HG03139 (cell line): ENCODE measurements around the gene TMEM63A.
"Not testable (repeated sequence)": the region's sequence is repeated elsewhere in the genome, so short reads cannot be mapped to it uniquely, and the experiment has no call there.

Experiments
- ATAC-seq: cut with Tn5 transposase; IDR thresholded peaks from one replicate; pipeline ENCODE4 v1.9.1; 2021; ENCODE audit not compliant: unreplicated experiment

Gene TMEM63A

DNA sequence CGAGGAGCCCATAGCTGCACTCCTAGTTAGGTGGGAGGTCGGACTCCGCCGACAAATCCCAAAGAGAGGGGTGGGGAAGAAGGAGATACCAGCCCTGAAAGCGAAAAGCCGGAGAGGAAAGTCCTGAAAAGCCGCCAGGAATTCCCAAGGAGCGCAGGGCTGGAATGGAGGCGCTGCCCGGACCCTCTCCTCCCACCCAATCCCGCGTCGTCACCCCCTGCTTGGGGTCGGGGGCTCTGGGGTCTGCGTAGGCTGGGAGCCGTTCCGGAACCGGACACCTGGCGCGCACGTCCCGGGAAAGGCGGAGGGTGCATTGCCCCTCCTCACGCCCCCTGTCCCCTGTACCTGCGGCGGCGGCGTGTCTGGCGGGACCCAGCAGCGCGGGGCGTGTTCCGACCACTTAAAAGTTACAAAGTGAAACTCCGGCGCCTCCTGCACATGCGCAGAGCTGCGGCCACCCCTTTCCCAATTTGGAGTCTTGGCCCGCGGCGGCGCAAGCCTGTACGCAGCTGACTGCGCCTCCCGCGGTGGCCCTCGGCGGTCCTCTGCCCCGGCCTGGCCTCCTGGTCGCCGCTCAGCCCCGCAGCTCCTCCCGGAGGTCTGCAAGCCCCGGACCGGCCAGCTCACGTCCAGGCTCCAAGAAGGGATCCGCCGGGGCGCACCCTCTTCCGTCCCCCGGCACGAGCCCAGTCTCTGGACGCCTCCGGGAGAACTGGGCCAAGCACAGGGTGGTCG is at the start of gene TMEM63A:
Gene TMEM63A, minus strand, starts transcription at position 422 of the 735 bp plus-strand sequence. CDS start 4,800 bp downstream, outside the sequence.
- ATAC-seq: peak; percentile 53

DNA sequence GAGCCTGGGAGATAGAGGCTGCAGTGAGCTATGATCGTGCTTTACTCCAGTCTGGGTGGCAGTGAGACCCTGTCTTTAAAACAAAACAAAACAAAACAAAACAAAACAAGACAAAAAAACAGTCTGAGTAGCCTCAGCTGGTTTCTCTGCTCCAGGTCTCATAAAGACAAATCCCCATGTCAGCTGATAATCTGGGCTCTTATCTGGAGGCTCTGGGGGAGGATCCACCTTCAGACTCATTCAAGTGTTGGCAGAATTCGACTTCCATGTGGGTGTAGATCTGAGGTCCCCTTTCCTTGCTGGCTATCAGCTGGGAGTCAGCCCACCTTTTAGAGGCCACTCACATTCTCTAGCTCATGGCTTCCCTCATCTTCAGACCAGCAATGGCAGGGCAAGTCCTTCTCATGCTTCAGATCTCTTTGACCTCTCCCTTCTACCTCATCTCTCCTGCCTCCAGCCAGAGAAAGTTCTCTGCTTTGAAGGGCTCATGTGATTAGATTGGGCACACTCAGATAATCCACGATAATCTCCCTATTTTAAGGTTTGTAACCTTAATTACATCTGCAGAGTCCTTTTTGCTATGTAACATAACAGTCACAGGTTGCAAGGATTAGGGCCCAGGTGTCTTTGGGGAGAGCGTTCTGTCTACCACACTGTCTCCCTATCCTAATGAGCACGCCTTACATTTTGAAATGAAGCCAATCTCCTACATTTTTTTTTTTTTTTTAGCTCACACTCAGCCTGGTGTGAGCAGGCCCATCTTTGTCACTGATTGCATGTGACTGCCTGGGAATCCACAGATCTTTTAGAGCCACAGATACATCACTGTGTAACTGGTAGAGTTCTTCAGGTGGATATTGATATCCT is 49.3 kb upstream of the TMEM63A start:
- ATAC-seq: no peak

GRCh38 chr1:225930566-225930965 is 48.4 kb upstream of the TMEM63A start:
- ATAC-seq: no peak

- ATAC-seq: not testable (repeated sequence)
Measured at GRCh38 chr1:225929462-225929861, 47.3 kb upstream of the TMEM63A start.

- no peak for ATAC-seq
Measured at GRCh38 chr1:225928186-225929175, 46.3 kb upstream of the TMEM63A start.

DNA sequence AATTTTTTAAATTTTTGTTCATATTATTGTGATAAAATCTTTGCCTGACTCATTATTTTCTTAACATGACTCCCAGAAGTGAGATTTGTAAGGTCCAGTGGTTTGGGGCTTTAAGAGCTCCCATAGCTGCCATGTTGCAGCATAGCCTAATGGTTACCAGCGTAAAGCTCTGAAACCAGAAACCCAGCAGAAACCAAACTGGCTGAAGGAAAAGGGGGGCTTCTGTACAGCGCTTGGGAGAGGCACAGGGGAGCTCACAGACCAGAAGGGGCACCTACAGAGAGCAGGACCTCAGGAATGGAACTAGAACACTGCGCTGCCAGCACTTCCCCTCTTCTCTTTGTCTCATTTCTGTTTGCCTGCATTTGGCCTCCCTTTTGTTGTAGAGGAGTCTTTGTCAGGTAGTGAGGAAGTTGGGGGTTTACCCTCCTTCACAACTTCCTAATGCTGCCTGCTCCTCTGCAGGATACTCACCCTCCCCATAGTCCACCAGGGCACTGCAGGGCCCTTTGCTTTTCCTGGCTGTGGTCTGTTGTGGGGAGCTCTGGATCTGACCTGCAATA is 44.5 kb upstream of the TMEM63A start:
- ATAC-seq: no peak

GRCh38 chr1:225923692-225924555 is 41.7 kb upstream of the TMEM63A start, which contains the start of gene PYCR2:
Gene PYCR2, minus strand, starts transcription at chr1:225924250. Its CDS starts 140 bp downstream, at chr1:225924110.
- peak; percentile 96 for ATAC-seq

DNA sequence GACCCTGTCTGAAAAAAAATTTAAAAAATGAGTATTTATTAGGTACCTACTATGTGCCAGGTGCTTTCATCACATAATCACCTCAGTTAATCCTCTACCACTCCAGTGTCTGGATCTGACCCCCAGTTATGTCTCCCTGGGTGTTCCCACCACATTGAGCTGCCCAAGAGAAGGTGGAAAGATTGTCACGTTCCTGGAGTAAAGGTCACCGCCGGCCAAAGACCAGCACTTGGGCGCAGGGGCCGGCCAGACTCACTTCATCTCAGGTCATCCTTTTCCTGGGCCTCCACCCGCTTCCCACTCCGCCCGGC is 41.2 kb upstream of the TMEM63A start:
- no peak for ATAC-seq

DNA sequence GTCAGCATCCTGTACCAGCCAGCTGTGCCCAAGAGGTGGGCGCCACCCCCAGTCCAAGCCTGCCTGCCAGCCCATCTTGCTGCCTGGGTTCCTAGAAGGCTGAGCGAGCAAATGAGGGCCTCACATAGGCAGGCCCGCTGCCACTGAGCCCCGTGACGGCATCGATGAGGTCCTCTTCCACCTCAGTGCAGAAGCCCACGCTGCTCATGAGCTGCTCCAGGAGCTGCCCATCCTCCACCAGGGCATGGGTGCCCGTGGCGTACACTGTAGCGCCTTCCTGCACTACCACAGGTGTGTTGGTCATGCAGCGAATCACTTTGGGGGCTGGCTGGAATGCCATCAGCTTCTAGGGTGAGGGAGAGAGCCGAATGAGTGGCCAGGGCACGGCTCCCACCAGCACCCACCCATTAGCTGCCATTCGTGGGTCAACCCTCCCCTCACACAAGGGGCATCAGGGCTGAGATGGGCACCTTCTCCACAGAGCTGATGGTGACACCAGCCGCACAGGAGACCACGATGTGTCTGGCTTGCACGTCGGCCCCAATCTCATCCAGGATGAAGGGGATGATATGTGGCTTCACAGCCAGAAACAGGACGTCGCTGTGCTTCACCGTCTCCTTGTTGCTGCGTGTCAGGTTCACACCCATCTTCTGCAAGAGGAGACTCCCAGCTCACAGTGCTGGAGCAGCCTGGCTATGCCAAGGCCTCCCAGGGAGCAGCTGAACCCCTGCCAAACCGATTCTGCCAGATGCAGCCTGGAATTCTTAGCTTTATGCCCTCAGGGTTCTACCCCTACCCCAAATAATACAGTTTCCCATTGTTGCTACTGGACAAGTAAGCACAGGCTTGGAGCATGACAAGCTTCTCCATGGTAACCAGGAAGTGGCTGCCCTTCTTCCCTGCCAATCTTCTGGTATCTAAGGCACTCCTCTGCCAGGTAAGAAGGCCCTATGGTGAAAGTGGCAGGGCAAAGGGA is 39.8 kb upstream of the TMEM63A start:
- ATAC-seq: no peak

- no peak for ATAC-seq
Measured at GRCh38 chr1:225919906-225920305, 37.7 kb upstream of the TMEM63A start.

- ATAC-seq: no peak
Measured at GRCh38 chr1:225918280-225918679, 36.1 kb upstream of the TMEM63A start.

DNA sequence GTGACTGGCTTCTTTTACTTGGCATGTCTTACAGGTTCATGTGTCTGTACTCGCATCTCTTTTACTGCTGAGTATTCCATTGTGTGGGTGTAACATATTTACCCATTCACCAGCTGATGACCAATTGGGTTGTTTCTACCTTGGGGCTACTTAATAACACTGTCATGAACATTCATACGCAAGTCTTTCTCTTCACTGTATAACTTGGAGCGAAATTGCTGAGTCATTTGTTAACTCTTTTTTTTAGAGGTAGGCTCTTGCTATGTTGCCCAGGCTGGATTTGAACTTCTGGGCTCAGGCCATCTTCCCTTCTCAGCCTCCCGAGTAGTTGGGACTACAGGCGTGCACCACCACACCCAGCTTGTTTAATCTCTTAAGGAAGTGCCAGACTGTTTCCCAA is 35.4 kb upstream of the TMEM63A start:
- ATAC-seq: no peak

DNA sequence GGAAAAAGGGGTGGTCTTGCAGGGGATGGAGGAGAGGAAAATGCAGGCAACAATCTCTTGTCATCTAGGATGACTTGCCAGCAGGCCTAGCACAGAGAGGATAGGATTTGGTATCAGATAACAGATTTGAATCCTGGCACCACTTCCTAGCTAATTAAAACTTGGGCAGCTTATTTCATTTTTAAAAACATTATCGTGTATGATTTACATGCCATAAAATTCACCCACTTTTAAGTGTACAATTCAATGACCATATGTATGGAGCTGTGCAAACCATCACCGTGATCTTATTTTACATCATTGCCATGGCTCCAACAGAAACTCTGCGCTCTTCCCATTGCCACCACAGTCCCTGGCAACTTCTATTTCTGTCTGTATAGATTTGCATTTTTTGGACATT is 34.9 kb upstream of the TMEM63A start:
- ATAC-seq: no peak

GRCh38 chr1:225915538-225915991 is 33.4 kb upstream of the TMEM63A start:
- no peak for ATAC-seq

- ATAC-seq: no peak
Measured at GRCh38 chr1:225914947-225915346, 32.8 kb upstream of the TMEM63A start.

DNA sequence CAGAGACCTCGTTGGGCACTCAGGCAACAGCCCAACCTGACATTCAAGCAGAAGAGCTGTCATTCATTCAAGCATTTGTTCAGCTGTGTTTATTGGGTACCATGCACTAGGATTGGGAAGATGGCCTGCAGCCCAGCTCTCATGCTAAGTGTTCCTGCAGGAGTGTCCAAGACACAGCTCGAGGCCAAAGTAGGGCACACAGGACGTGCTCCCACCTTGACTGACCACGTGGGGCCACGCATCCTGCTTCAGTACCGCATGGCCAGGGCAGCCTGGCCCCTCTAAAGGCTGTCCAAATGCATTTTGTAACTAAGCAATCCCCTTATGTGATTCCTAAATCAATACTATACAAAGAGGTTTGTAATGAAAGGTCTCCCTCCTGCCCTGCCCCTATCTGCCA is 32.2 kb upstream of the TMEM63A start:
- no peak for ATAC-seq

GRCh38 chr1:225911191-225912130 is 29.3 kb upstream of the TMEM63A start:
- peak; percentile 59 for ATAC-seq
